ENCODE measurements around the gene DDR2.

Gene DDR2

DNA sequence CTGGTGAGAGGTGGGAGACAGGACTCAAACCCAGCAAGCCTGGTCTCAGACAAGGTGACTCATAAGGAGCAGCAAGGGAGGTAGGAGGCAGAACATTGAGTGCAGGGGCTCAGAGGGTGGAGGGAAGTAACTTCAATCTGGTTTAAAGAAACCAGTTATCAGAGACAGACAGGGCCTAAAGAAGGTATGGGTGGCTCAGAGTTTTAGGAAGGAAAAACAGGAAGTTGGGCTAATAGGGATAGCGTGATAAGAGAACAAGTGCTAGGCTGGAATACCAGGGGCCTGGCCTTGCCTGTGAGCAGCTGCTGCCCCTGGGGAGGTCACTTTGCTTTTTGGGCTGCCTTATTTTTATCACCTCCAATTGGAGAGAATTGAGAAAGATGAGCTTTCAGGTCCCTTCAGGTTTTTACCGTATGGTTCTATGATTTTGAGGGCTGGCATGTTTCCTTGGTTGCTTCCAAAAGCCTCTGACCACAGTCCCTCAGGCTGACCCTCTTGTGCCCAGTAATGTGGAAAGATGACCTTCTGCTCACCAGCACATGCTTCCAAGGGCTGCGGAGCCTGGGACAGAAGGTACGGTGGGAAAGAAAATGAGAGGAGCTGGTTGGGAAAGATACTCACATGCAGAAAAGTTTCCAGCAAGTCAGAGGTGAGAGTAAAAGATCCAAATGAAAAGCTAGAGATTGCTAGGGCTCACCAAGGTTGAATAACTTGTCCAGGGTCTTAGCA, 77.0 kb downstream of the DDR2 start:
- no peak for TF ChIP-seq CTCF (IDR thresholded peaks at IDR 0.05)
- no peaks in the 10 kb centered on the region for H3K36me3 ChIP-seq
- peaks cover 0 to 50% (median 39%) of the 10 kb centered on the region in 4 donors for H3K4me1 ChIP-seq
- H3K27ac ChIP-seq, result peak overlapping the region in 1 of 2 donors; percentile 52
- no peak for DNase-seq
- H3K27me3 ChIP-seq, result no peaks in the 10 kb centered on the region
- H3K9me3 ChIP-seq, result no peaks in the 10 kb centered on the region
- intact Hi-C loops (cut with DNase I; ENCODE audit: low total_unique reads), result no loop called here
- H3K4me3 ChIP-seq, result no peak overlapping the region

- H3K9me3 ChIP-seq, result no peaks in the 10 kb centered on the region
- no peaks in the 10 kb centered on the region for H3K27me3 ChIP-seq
- peaks cover 0 to 46% (median 35%) of the 10 kb centered on the region in 4 donors for H3K4me1 ChIP-seq
- no peak overlapping the region for H3K4me3 ChIP-seq
- intact Hi-C loops (cut with DNase I; ENCODE audit: low total_unique reads), result no loop called here
- TF ChIP-seq CTCF (IDR thresholded peaks at IDR 0.05), result no peak
- no peak for DNase-seq
- H3K27ac ChIP-seq, result peak overlapping the region; percentile 30 to 52
- no peaks in the 10 kb centered on the region for H3K36me3 ChIP-seq
Observed at GRCh38 chr1:162709870-162710269, 77.6 kb downstream of the DDR2 start.

- Histone ChIP-seq H3K4me3 (no peak overlapping the region), H3K9me3 (no peaks in the 10 kb centered on the region), H3K27ac (peak overlapping the region; percentile 30 to 52), H3K36me3 (no peaks in the 10 kb centered on the region), H3K27me3 (no peaks in the 10 kb centered on the region), H3K4me1 (peaks cover 0 to 42% (median 32%) of the 10 kb centered on the region in 4 donors)
- DNase-seq, result no peak
- no peak for TF ChIP-seq CTCF (IDR thresholded peaks at IDR 0.05)
- intact Hi-C loops (cut with DNase I; ENCODE audit: low total_unique reads), result no loop called here
Observed at GRCh38 chr1:162710345-162710744, 78.1 kb downstream of the DDR2 start.

GRCh38 chr1:162710780-162711465, 78.7 kb downstream of the DDR2 start:
- no peaks in the 10 kb centered on the region for H3K36me3 ChIP-seq
- H3K9me3 ChIP-seq, result no peaks in the 10 kb centered on the region
- peaks cover 0 to 41% (median 31%) of the 10 kb centered on the region in 4 donors for H3K4me1 ChIP-seq
- TF ChIP-seq CTCF (IDR thresholded peaks at IDR 0.05), result no peak
- peak overlapping the region; percentile 30 to 52 for H3K27ac ChIP-seq
- H3K4me3 ChIP-seq, result no peak overlapping the region
- H3K27me3 ChIP-seq, result no peaks in the 10 kb centered on the region
- DNase-seq, result no peak
- intact Hi-C loops (cut with DNase I; ENCODE audit: low total_unique reads), result no loop called here

GRCh38 chr1:162712317-162713029, 80.2 kb downstream of the DDR2 start:
- no peak for TF ChIP-seq CTCF (IDR thresholded peaks at IDR 0.05)
- H3K9me3 ChIP-seq, result no peaks in the 10 kb centered on the region
- no peak for DNase-seq
- H3K4me3 ChIP-seq, result no peak overlapping the region
- no peaks in the 10 kb centered on the region for H3K27me3 ChIP-seq
- intact Hi-C loops (cut with DNase I; ENCODE audit: low total_unique reads), result no loop called here
- H3K4me1 ChIP-seq, result peaks cover 0 to 48% (median 31%) of the 10 kb centered on the region in 4 donors
- H3K36me3 ChIP-seq, result no peaks in the 10 kb centered on the region
- H3K27ac ChIP-seq, result no peak overlapping the region
